A673 (cell line): ENCODE measurements around the gene CREB5. TPM values are rescaled to one million over a fixed set of nuclear protein-coding genes. Genes with fewer than 3 reads are reported as not detected.

Source experiments
- BruUV-seq: library from RNA; stranded (reverse); fragments of 400-500 nt; replicated peaks from 2 replicates; lab custom pipeline; 2021; lab: Mats Ljungman, UMichigan
- CTCF ChIA-PET: fragments of 300-600 bp; sonication (Branson Sonifier 250); formaldehyde crosslinking; loops from one replicate; lab custom pipeline; 2022; ENCODE audit warnings: antibody characterized with exemption; lab: Charles Lee
- POLR2A ChIA-PET: fragments of 300-600 bp; sonication (Branson Sonifier 250); formaldehyde crosslinking; loops from one replicate; lab custom pipeline; 2022; ENCODE audit warnings: antibody characterized with exemption; ENCODE audit not compliant: low non-redundant PET; lab: Charles Lee
- DNase-seq: peaks from one replicate; pipeline ENCODE4 v3.0.0-alpha.2; 2015; ENCODE audit warnings: low spot score
- H3K27ac ChIP-seq: fragments of 200-600 bp; sonication (generic); 2 replicates; pipeline ENCODE4 v1.5.1; 2016; ENCODE audit warnings: mixed run types, low read depth, mild to moderate bottlenecking, mixed read lengths, antibody characterized with exemption, low read length; ENCODE audit not compliant: poor library complexity, severe bottlenecking
- H3K27me3 ChIP-seq: fragments of 200-600 bp; sonication (generic); replicated peaks from 2 replicates; pipeline ENCODE4 v1.6.1; 2017; ENCODE audit warnings: mixed run types, low read depth, mild to moderate bottlenecking, mixed read lengths, antibody characterized with exemption, low read length; ENCODE audit not compliant: insufficient read depth, poor library complexity
- H3K36me3 ChIP-seq: fragments of 200-600 bp; sonication (generic); 2 replicates; pipeline ENCODE4 v1.6.1; 2016; ENCODE audit warnings: mixed run types, mild to moderate bottlenecking, mixed read lengths, antibody characterized with exemption, low read length; ENCODE audit not compliant: insufficient read depth, poor library complexity, severe bottlenecking
- H3K4me1 ChIP-seq: fragments of 200-600 bp; sonication (generic); 2 replicates; pipeline ENCODE4 v1.6.1; 2017; ENCODE audit warnings: mixed run types, mild to moderate bottlenecking, mixed read lengths, antibody characterized with exemption, low read length; ENCODE audit not compliant: insufficient read depth, poor library complexity, severe bottlenecking
- H3K4me3 ChIP-seq: fragments of 200-600 bp; sonication (generic); 2 replicates; pipeline ENCODE4 v1.5.1; 2016; ENCODE audit warnings: low read depth, mixed run types, mild to moderate bottlenecking, mixed read lengths, low read length; ENCODE audit not compliant: poor library complexity, severe bottlenecking
- H3K9me3 ChIP-seq: fragments of 200-600 bp; sonication (generic); 2 replicates; pipeline ENCODE4 v1.6.1; 2016; ENCODE audit warnings: mixed run types, low read depth, mild to moderate bottlenecking, mixed read lengths, antibody characterized with exemption, low read length; ENCODE audit not compliant: poor library complexity, severe bottlenecking
- EZH2 ChIP-seq: fragments of 200-600 bp; sonication (generic); IDR thresholded peaks from 2 replicates; pipeline ENCODE4 v1.6.1; 2017; ENCODE audit warnings: borderline replicate concordance, low read depth, mild to moderate bottlenecking, mixed read lengths, antibody characterized with exemption, low read length; ENCODE audit not compliant: poor library complexity, severe bottlenecking
- intact Hi-C: fragments of 100-400 bp; cut with micrococcal nuclease; formaldehyde crosslinking; loops from one replicate; pipeline ENCODE4 v1.10.0; 2022; ENCODE audit not compliant: unreplicated experiment
- total RNA-seq: library from RNA; stranded (reverse); gene quantifications from 2 replicates; pipeline ENCODE4 v1.2.3, GENCODE V29; 2021
- TF ChIP-seq, protein P1 (sequence below): fragments of 300-800, 200-600 bp; sonication (generic); conservative IDR thresholded peaks from 2 replicates; pipeline ENCODE4 v1.5.1; 2017; ENCODE audit warnings: low read depth, mild to moderate bottlenecking, antibody characterized with exemption, low read length, moderate library complexity, mixed read lengths

The CREB5 gene
- total RNA-seq, 1 experiment from 2014 or later = 10.3 TPM

DNA sequence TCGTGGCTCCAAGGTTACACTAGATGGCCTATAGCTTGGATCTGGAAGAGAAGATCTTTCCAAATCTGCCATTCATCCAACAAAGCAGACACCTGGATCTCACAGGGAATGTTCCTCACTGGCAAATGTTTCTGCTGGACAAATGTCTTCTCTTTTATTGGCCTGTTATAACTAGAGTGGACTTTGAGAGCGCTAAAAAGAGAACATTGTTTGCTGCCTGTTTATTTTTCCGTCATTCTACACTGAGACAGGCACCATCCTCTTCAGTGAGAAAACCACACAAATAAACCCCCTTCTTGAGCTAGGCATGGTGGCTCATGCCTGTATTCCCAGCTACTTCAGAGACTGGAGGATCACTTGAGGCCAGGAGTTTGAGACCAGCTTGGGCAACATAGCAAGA, 206.9 kb downstream of the CREB5 start:
- Histone ChIP-seq H3K27me3 (no peaks in the 10 kb centered on the region), H3K9me3 (no peaks in the 10 kb centered on the region), H3K36me3 (no peaks in the 10 kb centered on the region), H3K4me1 (no peaks in the 10 kb centered on the region), H3K27ac (no peak overlapping the region), H3K4me3 (no peak overlapping the region)
- intact Hi-C loops = no loop called here
- no peak for TF ChIP-seq EZH2
- TF ChIP-seq, protein P1, sequence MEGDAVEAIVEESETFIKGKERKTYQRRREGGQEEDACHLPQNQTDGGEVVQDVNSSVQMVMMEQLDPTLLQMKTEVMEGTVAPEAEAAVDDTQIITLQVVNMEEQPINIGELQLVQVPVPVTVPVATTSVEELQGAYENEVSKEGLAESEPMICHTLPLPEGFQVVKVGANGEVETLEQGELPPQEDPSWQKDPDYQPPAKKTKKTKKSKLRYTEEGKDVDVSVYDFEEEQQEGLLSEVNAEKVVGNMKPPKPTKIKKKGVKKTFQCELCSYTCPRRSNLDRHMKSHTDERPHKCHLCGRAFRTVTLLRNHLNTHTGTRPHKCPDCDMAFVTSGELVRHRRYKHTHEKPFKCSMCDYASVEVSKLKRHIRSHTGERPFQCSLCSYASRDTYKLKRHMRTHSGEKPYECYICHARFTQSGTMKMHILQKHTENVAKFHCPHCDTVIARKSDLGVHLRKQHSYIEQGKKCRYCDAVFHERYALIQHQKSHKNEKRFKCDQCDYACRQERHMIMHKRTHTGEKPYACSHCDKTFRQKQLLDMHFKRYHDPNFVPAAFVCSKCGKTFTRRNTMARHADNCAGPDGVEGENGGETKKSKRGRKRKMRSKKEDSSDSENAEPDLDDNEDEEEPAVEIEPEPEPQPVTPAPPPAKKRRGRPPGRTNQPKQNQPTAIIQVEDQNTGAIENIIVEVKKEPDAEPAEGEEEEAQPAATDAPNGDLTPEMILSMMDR = no peak
- CTCF ChIA-PET = no interaction called here
- BruUV-seq = no TSS peak
- DNase-seq = no peak
- POLR2A ChIA-PET = no interaction called here

DNA sequence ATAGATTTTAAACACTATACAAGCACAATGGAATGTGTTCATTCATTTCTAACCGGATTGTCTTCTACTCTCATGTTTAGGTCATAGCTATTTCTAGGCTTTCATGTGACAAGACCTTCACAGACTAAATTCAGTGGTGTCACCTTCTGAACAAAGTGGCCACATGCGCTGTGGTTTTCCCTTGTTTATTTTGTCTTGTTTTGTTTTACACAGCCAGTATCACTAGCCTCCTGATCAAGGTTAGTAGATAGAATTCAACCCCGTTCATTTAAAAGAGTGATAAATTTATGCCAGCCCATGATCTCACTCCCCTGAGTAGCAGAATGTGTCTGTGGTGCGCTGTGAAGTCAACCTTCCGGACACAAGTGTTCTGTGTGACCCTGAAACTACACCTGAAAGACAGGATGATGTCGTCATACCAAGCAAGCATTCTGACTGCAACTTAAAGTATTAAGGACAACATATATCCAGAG, 209.1 kb downstream of the CREB5 start:
- BruUV-seq = no TSS peak
- Histone ChIP-seq H3K27ac (no peak overlapping the region), H3K4me3 (no peak overlapping the region), H3K36me3 (no peaks in the 10 kb centered on the region), H3K27me3 (no peaks in the 10 kb centered on the region), H3K9me3 (no peaks in the 10 kb centered on the region), H3K4me1 (no peaks in the 10 kb centered on the region)
- POLR2A ChIA-PET = no interaction called here
- intact Hi-C loops = no loop called here
- CTCF ChIA-PET = no interaction called here
- no peak for DNase-seq
- TF ChIP-seq, protein P1 = no peak
- no peak for TF ChIP-seq EZH2

DNA sequence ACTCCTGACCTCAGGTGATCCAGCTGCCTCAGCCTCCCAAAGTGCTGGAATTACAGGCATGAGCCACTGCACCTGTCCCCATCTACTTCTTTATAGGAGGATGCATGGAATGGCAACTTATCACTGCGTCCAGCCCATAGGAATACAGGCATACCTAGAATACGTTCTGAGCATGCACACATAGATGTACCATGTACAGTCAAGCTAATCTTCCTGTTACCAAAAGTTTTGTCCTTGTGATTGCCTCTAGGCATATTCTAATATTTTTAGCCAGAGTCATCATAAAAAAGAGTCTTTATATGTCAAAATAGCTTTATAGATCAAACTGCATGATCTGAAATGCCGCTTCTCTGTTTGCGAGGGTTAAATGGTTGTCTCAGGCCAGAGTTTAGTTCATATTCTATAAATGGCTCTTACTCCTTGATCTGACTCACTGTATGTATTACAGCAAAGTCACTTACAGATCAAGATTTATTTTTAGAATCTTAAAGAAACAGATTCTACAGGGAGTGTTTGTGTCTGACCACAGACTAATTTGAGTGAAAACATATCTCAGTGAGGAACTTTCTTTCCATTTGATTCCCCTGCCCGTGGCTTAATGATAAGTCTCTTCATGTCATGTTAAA, 210.9 kb downstream of the CREB5 start:
- no peaks in the 10 kb centered on the region for H3K9me3 ChIP-seq
- intact Hi-C loops = no loop called here
- no peaks in the 10 kb centered on the region for H3K36me3 ChIP-seq
- H3K4me1 ChIP-seq = no peaks in the 10 kb centered on the region
- H3K4me3 ChIP-seq = no peak overlapping the region
- DNase-seq = no peak
- ChIA-PET POLR2A (no interaction called here), CTCF (no interaction called here)
- TF ChIP-seq, protein P1 = no peak
- TF ChIP-seq EZH2 = no peak
- no TSS peak for BruUV-seq
- no peak overlapping the region for H3K27ac ChIP-seq
- H3K27me3 ChIP-seq = no peaks in the 10 kb centered on the region
